NCI-H1930 (cell line): ENCODE measurements around the gene TBX5.

Experiments used
- DNase-seq, 2 experiments: peaks; one replicate each; lab custom pipeline; 2025; lab: John Stamatoyannopoulos, UW

TBX5 gene

DNA sequence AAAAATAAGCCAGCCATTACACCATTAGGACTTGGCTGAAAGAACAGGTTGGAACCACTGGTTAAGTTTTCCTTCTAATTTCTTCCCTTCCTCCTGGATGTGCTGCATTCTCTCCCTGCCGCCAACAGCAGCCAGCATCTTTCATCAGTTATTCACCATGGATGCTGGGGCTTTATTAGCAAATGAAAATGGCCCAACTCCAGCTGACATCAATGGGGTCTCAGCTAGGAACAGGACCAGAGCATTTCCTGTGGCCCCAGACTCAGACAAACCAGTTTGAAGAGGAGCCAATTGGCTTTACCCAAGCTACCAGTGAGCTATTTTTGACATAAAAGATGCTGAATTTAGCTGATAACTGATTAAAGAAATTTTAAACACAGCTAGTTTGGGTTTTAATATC is 26.0 kb upstream of the TBX5 start:
- DNase-seq: no peak

GRCh38 chr12:114430306-114430705 is 24.4 kb upstream of the TBX5 start:
- no peak for DNase-seq

DNA sequence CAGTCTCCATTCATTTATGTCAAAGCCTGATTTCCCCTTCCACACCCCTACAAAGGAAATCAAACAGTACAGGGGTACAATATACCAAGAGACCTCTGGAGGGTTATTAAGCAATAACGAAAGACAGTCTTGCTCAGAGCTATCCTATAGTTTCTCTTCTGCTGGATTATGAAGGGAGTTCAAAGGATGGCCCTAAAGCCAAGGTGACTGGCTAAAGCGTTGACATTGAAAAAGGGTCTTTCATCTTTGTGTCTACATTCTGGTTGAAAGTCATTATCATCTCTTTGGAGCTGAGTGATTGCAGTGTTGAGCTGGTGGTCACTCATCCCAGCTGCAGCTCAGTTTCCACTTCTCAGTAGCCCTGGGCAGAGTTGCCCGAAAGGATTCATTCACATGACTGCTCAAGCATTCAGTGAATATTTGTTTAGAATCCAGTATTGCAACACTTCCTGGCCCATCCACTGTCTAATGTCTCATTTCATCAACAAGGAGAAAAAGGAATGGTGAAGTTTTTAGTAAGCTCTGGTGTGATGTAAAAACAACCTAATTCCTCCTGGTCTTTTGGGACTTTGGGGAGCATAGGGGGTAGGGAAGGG is 19.2 kb upstream of the TBX5 start:
- DNase-seq: no peak

DNA sequence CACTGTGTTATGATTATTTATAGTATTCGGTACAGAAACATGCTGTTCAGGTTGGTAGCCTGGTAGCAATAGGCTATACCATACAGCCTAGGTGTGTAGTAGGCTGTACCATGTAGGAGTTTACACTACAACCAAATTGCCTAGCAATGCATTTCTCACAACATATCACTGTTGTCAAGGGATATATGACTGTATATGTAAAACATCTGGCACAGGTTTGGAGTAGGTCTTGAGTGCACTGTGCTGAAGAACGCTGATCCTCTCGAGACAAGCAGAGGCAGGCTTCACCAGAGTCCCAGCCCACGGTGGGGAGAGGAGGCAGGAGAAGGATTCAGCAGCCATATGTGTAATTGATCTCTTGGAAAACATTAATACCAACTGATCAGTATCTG is 15.0 kb upstream of the TBX5 start:
- no peak for DNase-seq

DNA sequence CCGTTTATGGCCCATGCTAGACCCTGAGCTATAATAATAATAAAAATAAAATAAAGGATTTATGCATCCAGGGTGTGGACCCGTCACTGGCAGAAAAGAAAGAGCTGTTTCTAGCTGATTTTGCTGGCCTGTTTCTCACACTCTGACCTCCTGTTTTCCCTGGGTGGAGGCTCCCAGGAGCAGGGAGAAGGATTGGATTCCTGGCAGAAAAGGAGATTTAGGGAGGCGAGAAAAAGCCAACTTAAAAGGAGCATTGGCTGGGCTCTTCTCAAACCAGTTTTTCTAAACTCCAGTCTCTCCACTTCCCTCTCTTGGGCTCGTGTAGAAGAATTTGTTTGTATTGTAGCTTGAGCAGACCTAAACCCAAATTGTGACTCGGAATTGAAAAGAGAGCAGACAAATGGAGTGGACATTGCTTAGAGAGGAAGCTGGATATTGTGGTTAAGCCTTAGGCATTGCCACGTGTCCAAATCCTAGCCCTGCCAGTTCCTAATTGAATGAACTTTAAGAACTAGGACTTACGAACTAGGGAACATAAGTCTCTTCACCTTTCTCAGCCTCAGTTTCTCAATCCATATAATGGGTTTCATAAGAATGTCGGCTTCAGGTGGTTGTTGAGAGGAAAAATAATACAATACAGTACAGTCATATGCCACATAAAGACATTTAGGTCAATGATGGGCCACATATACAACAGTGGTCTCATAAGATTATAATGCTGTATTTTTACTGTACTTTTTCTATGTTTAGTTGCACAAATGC is 14.4 kb upstream of the TBX5 start:
- DNase-seq: no peak

GRCh38 chr12:114416028-114416427 is 10.1 kb upstream of the TBX5 start:
- no peak for DNase-seq

DNA sequence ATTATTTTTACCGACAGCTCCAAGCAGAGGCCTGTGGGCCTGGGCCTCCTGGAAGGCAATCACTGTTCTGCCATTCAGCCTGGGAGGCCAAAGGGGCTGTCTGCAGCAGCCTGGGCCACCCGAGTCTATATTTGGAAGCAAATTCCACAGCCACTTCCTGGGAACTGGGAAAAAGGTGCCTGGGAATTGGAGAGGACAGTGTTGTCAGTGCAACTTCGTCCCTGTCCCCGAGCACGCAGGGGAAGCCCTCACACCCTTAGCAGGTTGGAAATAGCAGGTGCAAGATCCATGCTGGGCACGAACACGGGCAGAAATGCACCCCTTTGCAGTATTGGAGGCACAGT is 9.6 kb upstream of the TBX5 start:
- DNase-seq: no peak

DNA sequence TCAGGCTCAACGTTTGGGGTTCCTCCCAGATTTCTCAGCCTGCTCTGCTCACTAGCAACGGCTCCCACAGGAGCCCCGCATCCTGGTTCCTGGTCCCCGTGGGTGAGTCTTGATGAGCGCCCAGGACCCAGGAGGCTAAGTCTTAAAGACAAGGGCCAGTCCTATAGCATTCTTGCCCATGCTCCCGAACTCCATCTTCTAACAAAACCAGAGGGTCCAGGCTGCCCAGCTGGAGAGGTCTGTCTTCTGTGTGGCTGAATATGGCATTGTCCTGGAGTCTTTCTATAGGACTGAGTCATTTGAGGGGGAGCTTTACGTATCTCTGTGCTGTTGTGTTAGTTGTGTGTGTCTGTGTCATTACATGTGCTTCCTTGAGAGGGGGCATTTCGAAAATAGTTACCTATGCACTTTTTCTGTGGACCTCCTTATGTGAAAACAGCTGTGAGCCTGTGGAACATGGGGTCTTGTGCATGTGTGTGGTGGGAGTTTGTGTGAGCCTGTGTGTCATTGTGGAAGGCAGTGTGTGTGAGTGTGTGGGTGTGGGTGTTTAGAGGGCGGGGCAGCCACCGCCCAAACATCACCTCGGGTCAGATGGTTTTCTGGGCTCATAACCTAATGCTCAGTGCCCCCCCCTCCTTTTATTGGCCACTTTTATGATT is 9.1 kb upstream of the TBX5 start:
- no peak for DNase-seq

- no peak for DNase-seq
Measured at GRCh38 chr12:114414031-114414865, 8.3 kb upstream of the TBX5 start.

DNA sequence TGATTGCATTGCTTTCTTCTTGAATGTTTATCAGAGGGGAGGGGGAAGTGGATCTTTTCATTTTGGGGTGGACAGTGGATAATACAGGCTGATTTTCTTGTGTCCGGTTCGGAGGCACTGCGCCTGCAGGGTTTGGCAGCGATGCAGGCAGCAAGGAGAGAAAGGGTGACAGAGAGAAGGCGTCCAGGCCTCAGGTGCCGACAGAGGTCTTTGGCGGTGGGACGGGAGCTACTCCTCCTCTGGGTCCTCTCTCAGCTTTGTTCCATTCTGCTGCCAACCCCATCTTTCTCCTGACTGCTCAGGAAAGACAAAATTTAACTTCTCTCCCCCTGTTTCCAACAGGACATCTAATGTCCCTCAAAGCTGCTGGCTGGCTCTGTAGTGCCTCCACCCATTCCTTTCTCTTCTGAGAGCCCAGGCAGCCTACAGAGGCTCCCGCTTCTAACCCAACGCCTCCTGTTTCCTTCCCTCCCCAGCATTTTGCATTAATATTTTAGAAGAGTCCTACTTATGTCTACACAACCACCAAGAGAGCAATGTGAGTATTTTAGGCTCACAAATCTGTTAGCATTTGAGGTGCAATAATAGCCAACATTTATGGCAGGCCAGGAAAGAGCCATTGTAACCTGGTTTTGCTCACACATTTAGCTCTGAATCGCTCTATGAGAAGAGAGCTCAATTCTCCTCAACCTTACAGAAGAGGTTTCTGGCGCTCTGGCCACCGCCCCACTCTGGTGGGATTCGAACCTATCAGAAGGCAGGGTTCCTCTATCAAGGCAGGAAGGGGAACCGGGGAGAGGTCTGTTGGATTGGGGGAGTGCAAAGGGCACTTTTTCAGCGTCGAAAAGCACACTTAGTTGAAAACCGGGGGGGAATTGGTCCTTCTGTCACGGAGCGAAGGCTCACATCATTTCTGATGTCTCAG is 7.1 kb upstream of the TBX5 start:
- no peak for DNase-seq

GRCh38 chr12:114412307-114412706 is 6.4 kb upstream of the TBX5 start:
- no peak for DNase-seq

- no peak for DNase-seq
Measured at GRCh38 chr12:114411071-114411837, 5.3 kb upstream of the TBX5 start.

DNA sequence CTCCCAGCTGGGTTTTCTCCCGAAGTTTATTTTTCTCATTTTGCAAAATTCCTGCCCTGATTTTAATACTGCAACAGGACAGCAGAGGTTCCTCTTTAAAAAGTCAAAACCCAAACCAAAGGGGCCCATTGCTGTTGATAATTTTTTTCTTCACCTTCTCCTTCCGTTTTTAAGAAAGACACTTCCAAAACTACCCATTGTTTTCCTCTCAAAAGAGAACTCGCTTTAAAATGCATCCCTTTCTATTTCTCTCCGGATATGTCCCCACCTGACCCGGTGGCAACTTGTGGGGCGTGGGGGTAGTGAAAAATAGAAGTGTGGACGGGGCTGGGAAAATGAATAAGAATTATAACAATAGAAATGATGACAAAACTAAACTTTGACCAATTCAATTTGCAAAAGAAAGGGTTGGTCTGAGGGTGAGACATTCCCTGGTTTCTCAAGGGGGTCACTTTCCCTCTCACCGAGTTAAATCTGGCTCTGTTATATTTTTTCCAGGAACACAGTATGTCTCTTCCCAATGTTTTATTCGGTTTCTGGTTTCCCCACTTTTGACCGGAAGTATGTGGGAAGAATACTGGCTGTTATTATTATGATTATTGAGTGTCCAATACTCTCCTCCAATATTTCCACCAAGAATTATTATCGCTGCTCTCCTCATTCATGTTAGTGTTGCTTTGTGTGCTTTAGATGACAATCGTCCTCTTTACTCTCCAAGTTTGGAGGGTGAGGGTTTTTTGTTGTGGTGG is 4.1 kb upstream of the TBX5 start:
- DNase-seq: no peak

DNA sequence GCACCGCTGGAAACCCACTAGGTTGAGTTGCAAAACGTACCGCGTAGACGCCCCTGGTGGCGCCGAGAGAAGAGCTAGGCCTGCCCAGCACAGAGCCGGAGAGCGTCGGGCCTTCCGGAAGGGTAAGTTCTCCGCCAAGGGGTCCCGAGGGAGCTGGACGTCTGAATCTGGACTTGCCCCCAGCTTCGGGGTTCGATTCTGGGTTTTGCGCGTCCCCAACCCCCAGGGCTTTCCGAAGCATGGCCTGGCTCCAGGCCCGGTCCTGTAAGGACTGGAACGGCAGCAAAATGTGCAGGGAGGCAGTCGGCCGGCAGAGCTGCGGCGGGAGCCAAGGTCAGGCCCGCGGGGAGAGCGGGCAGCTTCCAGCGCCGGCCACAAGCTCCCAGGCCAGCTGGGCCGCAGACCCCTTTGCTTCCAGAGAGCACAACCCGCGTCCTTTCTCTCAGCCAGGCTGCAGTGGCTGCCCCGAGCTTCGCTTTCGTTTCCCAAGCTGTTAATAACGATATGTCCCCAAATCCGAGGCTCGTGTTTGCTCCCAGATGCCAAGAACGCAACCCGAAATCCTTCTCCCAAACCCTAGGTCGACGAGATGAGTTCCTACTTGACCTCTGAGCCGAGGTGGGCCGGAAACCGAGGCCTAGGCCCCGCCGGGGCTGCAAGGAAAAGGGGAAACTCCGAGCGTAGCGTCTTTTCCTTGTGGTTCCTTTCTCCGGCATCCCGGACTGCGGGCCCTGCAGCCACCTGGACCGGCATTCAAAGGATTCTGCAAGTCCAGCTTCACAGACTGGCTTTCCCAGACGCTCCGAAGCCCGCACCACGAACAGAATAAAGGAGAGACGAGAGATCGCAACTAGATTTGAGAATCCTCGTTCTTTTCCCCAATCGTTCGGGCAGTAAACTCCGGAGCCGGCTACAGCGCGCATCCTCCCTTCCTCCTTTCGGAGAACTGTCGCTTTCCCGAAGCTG is 3.2 kb upstream of the TBX5 start:
- DNase-seq: no peak

DNA sequence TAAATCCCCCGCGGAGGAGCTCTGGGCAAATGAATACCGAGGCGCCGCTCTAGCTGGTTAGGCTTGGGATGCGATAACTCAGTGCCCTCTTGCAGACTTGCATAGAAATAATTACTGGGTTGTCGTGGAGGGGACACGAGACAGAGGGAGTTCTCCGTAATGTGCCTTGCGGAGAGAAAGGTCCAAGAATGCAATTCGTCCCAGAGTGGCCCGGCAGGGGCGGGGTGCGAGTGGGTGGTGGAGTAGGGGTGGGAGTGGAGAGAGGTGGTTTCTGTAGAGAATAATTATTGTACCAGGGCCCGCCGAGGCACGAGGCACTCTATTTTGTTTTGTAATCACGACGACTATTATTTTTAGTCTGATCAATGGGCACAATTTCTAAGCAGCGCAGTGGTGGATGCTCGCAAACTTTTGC is 2.5 kb upstream of the TBX5 start:
- DNase-seq: no peak

- DNase-seq: no peak
Measured at GRCh38 chr12:114407842-114408411, 2.0 kb upstream of the TBX5 start.

GRCh38 chr12:114406984-114407841 is 1.3 kb upstream of the TBX5 start:
- DNase-seq: no peak
